Measurements from ENCODE around the gene FAM222B.
A peak's percentile ranks its signal among the peaks of the same experiment; 100 is the strongest.

FAM222B gene

GRCh38 chr17:28765038-28765437 is 77.6 kb downstream of the FAM222B start (continued):
- no peak for TF ChIP-seq ZNF184 (tag by site-specific recombination; IDR thresholded peaks at IDR 0.05)
- TF ChIP-seq ZNF280C (tag by site-specific recombination; IDR thresholded peaks at IDR 0.05) = no peak

GRCh38 chr17:28763804-28764266 is 78.8 kb downstream of the FAM222B start:
- no peaks in the 10 kb centered on the region for H3K9me3 ChIP-seq (ENCODE audit: control insufficient read depth, insufficient read depth, low read depth, low read length)
- no peak overlapping the region for H3K27ac ChIP-seq (ENCODE audit: extremely low read depth, low read depth, low read length)
- no peaks in the 10 kb centered on the region; the same call in 1 of the 2 replicates for H3K4me1 ChIP-seq (ENCODE audit: control insufficient read depth, insufficient read depth, low read length)
- ChIA-PET CTCF (interaction anchor here (0.5 to 7.6 kb wide), 61 partner anchors 10 to 1225 kb away, joined by 3 to 175 read pairs (median 6); partner anchors contain the start of genes DHRS13, FAM222B, FLOT2 and NEK8), POLR2A (interaction anchor here (0.6 to 2.2 kb wide), 15 partner anchors 9 to 834 kb away, joined by 3 to 21 read pairs (median 4); partner anchors contain the start of genes FAM222B, NEK8, RPL23A and TLCD1)
- peaks cover 17 to 56% of the 10 kb centered on the region in 2 experiments for H3K36me3 ChIP-seq (ENCODE audit: control insufficient read depth in 2 of 2, insufficient read depth in 1 of 2, low read length in 2 of 2)
- H3K4me3 ChIP-seq (ENCODE audit: low read depth, low read length) = no peak overlapping the region
- TF ChIP-seq ZSCAN23 (tag by site-specific recombination; IDR thresholded peaks at IDR 0.05) (no peak), KLF10 (tag by site-specific recombination; IDR thresholded peaks at IDR 0.05) (peak; percentile 56), ZEB2 (tag by site-specific recombination; IDR thresholded peaks at IDR 0.05) (0 out of 2 replicates have a peak, but pooled peaks have one; percentile 23), ZBTB44 (tag by site-specific recombination; IDR thresholded peaks at IDR 0.05) (peak; percentile 24; the same call in 1 of the 2 replicates), ZNF677 (tag by site-specific recombination; IDR thresholded peaks at IDR 0.05) (no peak), ZNF549 (tag by site-specific recombination; IDR thresholded peaks at IDR 0.05) (no peak), ZNF654 (tag by site-specific recombination; IDR thresholded peaks at IDR 0.05; ENCODE audit: low read depth) (peak; percentile 65), OVOL3 (tag by site-specific recombination; IDR thresholded peaks at IDR 0.05) (no peak), BCL6B (tag by site-specific recombination; IDR thresholded peaks at IDR 0.05) (no peak), ZNF561 (tag by site-specific recombination; IDR thresholded peaks at IDR 0.05; ENCODE audit: borderline replicate concordance) (0 out of 2 replicates have a peak, but pooled peaks have one; percentile 31), BCL11B (tag by site-specific recombination; IDR thresholded peaks at IDR 0.05; ENCODE audit: low read depth) (no peak), ZNF600 (tag by site-specific recombination; IDR thresholded peaks at IDR 0.05) (peak; percentile 91), ZNF362 (tag by site-specific recombination; IDR thresholded peaks at IDR 0.05) (no peak), CTCF (tag by site-specific recombination; IDR thresholded peaks at IDR 0.05) (peak; percentile 51; the same call in 1 of the 2 replicates), ATF2 (tag by site-specific recombination; IDR thresholded peaks at IDR 0.05; ENCODE audit: low read depth) (no peak), MYNN (tag by site-specific recombination; IDR thresholded peaks at IDR 0.05; ENCODE audit: borderline replicate concordance) (no peak), ZNF391 (tag by site-specific recombination; IDR thresholded peaks at IDR 0.05; ENCODE audit: borderline replicate concordance, low read depth) (peak; percentile 21; the same call in 1 of the 2 replicates), ZNF2 (tag by site-specific recombination; IDR thresholded peaks at IDR 0.05) (0 out of 2 replicates have a peak, but pooled peaks have one; percentile 41), ZNF133 (tag by site-specific recombination; IDR thresholded peaks at IDR 0.05) (no peak), PRDM10 (tag by site-specific recombination; IDR thresholded peaks at IDR 0.05) (peak; percentile 70)

All from HEK293 (cell line).